ENCODE measurements around the gene FIGN. TPM values are rescaled to one million over a fixed set of nuclear protein-coding genes. Genes with fewer than 3 reads are reported as not detected.
A peak's percentile ranks its signal among the peaks of the same experiment; 100 is the strongest.

The FIGN gene
- total RNA-seq, result 1 to 10 TPM; 3.3 to 8.5 (median 4.6) TPM
- 1 to 10 TPM; 1.5 to 2.1 TPM for polyA plus RNA-seq

DNA sequence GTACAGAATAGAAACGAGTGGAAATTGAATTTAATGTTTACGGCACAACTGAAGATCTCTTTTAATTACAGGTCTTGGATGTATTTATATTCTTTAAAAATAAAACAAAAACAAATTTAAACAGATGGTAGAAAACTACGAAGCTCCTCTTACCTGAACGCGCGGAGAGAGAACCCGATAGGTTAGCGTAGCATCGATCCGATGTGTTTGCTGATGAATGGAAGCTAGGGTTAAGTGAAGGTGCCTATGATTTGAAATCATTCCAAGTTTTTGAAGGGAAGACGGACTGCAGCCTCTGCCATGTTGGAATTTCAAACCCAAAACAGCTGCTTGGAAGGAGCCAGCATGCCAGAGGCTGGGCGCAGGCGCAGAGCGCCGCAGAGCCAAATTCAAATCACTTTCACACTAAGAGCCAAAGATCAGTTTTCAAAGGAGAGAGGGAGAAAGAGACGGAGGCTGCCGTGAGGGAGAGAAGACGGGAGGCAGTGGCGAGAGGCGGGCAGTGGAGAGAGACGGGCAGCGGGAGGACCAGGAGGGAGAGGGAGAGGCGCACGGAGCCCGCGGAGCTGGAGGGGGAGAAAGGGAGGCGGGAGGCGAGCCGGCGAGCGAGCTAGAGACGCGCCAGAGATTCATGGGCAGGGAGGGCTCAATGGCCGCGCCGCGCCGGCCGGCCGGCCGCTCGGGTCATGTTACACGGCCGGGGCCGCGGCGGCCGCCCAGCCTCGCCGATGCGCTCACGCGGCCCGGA is at the start of gene FIGN:
Gene FIGN (minus strand): TSS at position 324 of the 748 bp plus-strand sequence. CDS start 1,081 bp downstream, outside the sequence.
- Histone ChIP-seq H3K9me3 (no peaks in the 10 kb centered on the region), H3K27me3 (no peaks in the 10 kb centered on the region), H3K27ac (peak within 1 kb of the TSS; percentile 82 to 92 (median 84)), H3K4me1 (peaks cover 4 to 14% (median 10%) of the 10 kb centered on the region in 3 donors), H3K4me3 (peak within 1 kb of the TSS; percentile 57 to 82 (median 79)), H3K36me3 (no peaks in the 10 kb centered on the region)
- WGBS, 2 donors, result 0 to 1% methylated on average over 43 to 54 of the region's 54 CpGs
- ATAC-seq, result peak; percentile 78 to 86 (median 82)
- DNase-seq, result peak; percentile 73 to 87 (median 81)
- no peak for FAIRE-seq
- intact Hi-C loops (cut with DNase I), result no loop called here
- no peak for TF ChIP-seq CTCF (IDR thresholded peaks at IDR 0.05)

DNA sequence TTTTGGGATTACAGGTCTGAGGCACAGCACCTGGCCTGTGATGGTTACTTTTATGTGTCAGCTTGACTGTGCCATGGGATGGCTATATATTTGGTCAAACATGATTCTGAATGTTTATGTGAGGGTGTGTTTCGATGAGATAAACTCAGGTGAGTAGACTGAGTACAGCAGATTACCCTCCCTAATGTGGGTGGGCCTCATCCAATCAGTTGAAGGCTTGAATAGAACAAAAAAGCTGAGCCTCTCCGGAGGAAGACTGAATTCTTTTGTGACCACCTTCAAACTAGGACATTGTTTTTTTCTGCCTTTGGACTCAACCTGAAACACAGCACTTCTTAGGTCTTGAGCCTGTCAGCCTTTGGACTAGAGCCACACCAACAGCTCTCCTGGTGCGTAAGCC is 49.4 kb upstream of the FIGN start:
- ATAC-seq (no peak), FAIRE-seq (no peak), DNase-seq (no peak)
- Histone ChIP-seq H3K9me3 (no peaks in the 10 kb centered on the region), H3K4me3 (no peak overlapping the region), H3K4me1 (peaks cover 0 to 16% (median 9%) of the 10 kb centered on the region in 3 donors), H3K27me3 (no peaks in the 10 kb centered on the region), H3K36me3 (no peaks in the 10 kb centered on the region), H3K27ac (no peak overlapping the region)
- intact Hi-C loops (cut with DNase I), result no loop called here
- TF ChIP-seq CTCF (IDR thresholded peaks at IDR 0.05), result no peak
- 92 to 99% methylated on average over 3 of the region's 3 CpGs for WGBS, 2 donors

- no peaks in the 10 kb centered on the region for H3K36me3 ChIP-seq
- H3K27me3 ChIP-seq, result no peaks in the 10 kb centered on the region
- FAIRE-seq (no peak), DNase-seq (peak in 5 of 6 donors; percentile 31 to 73 (median 65)), ATAC-seq (peak; percentile 88 to 97 (median 92))
- H3K9me3 ChIP-seq, result no peaks in the 10 kb centered on the region
- H3K4me1 ChIP-seq, result peaks cover 0 to 22% (median 14%) of the 10 kb centered on the region in 3 donors
- H3K27ac ChIP-seq, result peak overlapping the region in 2 of 4 donors; percentile 43 to 46
- no peak for TF ChIP-seq CTCF (IDR thresholded peaks at IDR 0.05)
- 13 to 17% methylated on average over 6 of the region's 6 CpGs for WGBS, 2 donors
- no peak overlapping the region for H3K4me3 ChIP-seq
- intact Hi-C loops (cut with DNase I), result no loop called here
Measured at GRCh38 chr2:163779970-163780597, 44.3 kb upstream of the FIGN start.

- Histone ChIP-seq H3K4me1 (peaks cover 0 to 16% (median 14%) of the 10 kb centered on the region in 3 donors), H3K27me3 (no peaks in the 10 kb centered on the region), H3K27ac (no peak overlapping the region), H3K36me3 (no peaks in the 10 kb centered on the region), H3K4me3 (no peak overlapping the region), H3K9me3 (no peaks in the 10 kb centered on the region)
- WGBS, 2 donors, result 58 to 63% methylated on average over 5 of the region's 5 CpGs
- ATAC-seq (peak in 1 of 4 donors; percentile 22), DNase-seq (peak in 2 of 6 donors; percentile 8 to 21), FAIRE-seq (no peak)
- TF ChIP-seq CTCF (IDR thresholded peaks at IDR 0.05), result no peak
- intact Hi-C loops (cut with DNase I), result no loop called here
Measured at GRCh38 chr2:163778045-163778781, 42.4 kb upstream of the FIGN start.

Measured in pancreas (tissue), 10 donors.